Measurements from ENCODE around the gene OOSP3.

The OOSP3 gene

GRCh38 chr11:59854871-59855270 lies 23.7 kb upstream of the OOSP3 start:
- Histone ChIP-seq H3K9me3 (ENCODE audit: control insufficient read depth, insufficient read depth, low read depth, low read length) (no peaks in the 10 kb centered on the region), H3K36me3 (ENCODE audit: control insufficient read depth in 2 of 2, insufficient read depth in 1 of 2, low read length in 2 of 2) (no peaks in the 10 kb centered on the region), H3K4me3 (ENCODE audit: low read depth, low read length) (no peak overlapping the region), H3K4me1 (ENCODE audit: control insufficient read depth, insufficient read depth, low read length) (no peaks in the 10 kb centered on the region), H3K27ac (ENCODE audit: extremely low read depth, low read depth, low read length) (no peak overlapping the region)
- POLR2A ChIA-PET = no interaction called here
- TF ChIP-seq ZNF792 (tag by site-specific recombination; IDR thresholded peaks at IDR 0.05) = no peak
- no peak for TF ChIP-seq EGR2 (tag by site-specific recombination; IDR thresholded peaks at IDR 0.05; ENCODE audit: low read depth)
- no peak for TF ChIP-seq ZNF585B (tag by site-specific recombination; IDR thresholded peaks at IDR 0.05)
- TF ChIP-seq ZSCAN23 (tag by site-specific recombination; IDR thresholded peaks at IDR 0.05) = no peak
- no peak for TF ChIP-seq HOXD13 (CRISPR knock-in tag; IDR thresholded peaks at IDR 0.05; ENCODE audit: borderline replicate concordance)
- no peak for TF ChIP-seq SP3 (tag by site-specific recombination; IDR thresholded peaks at IDR 0.05)
- TF ChIP-seq ZNF169 (tag by site-specific recombination; IDR thresholded peaks at IDR 0.05) = no peak
- no peak for TF ChIP-seq ZNF16 (tag by site-specific recombination; IDR thresholded peaks at IDR 0.05; ENCODE audit: low read depth)
- no peak for TF ChIP-seq ZSCAN18 (tag by site-specific recombination; IDR thresholded peaks at IDR 0.05)
- no peak for TF ChIP-seq ZNF776 (tag by site-specific recombination; IDR thresholded peaks at IDR 0.05; ENCODE audit: borderline replicate concordance)
- no peak for TF ChIP-seq ZNF629 (tag by site-specific recombination; IDR thresholded peaks at IDR 0.05)
- TF ChIP-seq ZBTB48 (tag by site-specific recombination; IDR thresholded peaks at IDR 0.05) = no peak
- TF ChIP-seq ZNF341 (tag by site-specific recombination; IDR thresholded peaks at IDR 0.05; ENCODE audit: low read depth) = no peak
- TF ChIP-seq ZNF404 (tag by site-specific recombination; IDR thresholded peaks at IDR 0.05) = no peak
- CTCF ChIA-PET = no interaction called here

GRCh38 chr11:59857439-59858434 lies 20.8 kb upstream of the OOSP3 start:
- CTCF ChIA-PET = no interaction called here
- no peaks in the 10 kb centered on the region for H3K4me1 ChIP-seq (ENCODE audit: control insufficient read depth, insufficient read depth, low read length)
- POLR2A ChIA-PET = no interaction called here
- H3K36me3 ChIP-seq (ENCODE audit: control insufficient read depth in 2 of 2, insufficient read depth in 1 of 2, low read length in 2 of 2) = no peaks in the 10 kb centered on the region
- H3K4me3 ChIP-seq (ENCODE audit: low read depth, low read length) = no peak overlapping the region
- H3K9me3 ChIP-seq (ENCODE audit: control insufficient read depth, insufficient read depth, low read depth, low read length) = no peaks in the 10 kb centered on the region
- TF ChIP-seq ZBTB21 (tag by site-specific recombination; IDR thresholded peaks at IDR 0.05) = no peak
- TF ChIP-seq ZBTB8A (tag by site-specific recombination; IDR thresholded peaks at IDR 0.05) = no peak
- TF ChIP-seq ZNF76 (tag by site-specific recombination; IDR thresholded peaks at IDR 0.05; ENCODE audit: borderline replicate concordance, low read depth) = no peak
- no peak for TF ChIP-seq ZNF658 (tag by site-specific recombination; IDR thresholded peaks at IDR 0.05)
- no peak for TF ChIP-seq ZNF621 (tag by site-specific recombination; IDR thresholded peaks at IDR 0.05)
- TF ChIP-seq ZNF416 (tag by site-specific recombination; IDR thresholded peaks at IDR 0.05) = no peak
- no peak for TF ChIP-seq INSM2 (tag by site-specific recombination; IDR thresholded peaks at IDR 0.05)
- TF ChIP-seq HOXD13 (CRISPR knock-in tag; IDR thresholded peaks at IDR 0.05; ENCODE audit: borderline replicate concordance) = no peak
- no peak for TF ChIP-seq ZNF664 (tag by site-specific recombination; IDR thresholded peaks at IDR 0.05)
- no peak for TF ChIP-seq ZBTB7A (tag by site-specific recombination; IDR thresholded peaks at IDR 0.05; ENCODE audit: low read depth)
- TF ChIP-seq SCRT2 (tag by site-specific recombination; IDR thresholded peaks at IDR 0.05) = no peak
- TF ChIP-seq ZNF239 (tag by site-specific recombination; IDR thresholded peaks at IDR 0.05) = no peak
- no peak for TF ChIP-seq ZNF473 (tag by site-specific recombination; IDR thresholded peaks at IDR 0.05)
- TF ChIP-seq ZNF529 (tag by site-specific recombination; IDR thresholded peaks at IDR 0.05; ENCODE audit: insufficient replicate concordance) = no peak
- no peak for TF ChIP-seq KLF1 (tag by site-specific recombination; IDR thresholded peaks at IDR 0.05)
- TF ChIP-seq SP3 (tag by site-specific recombination; IDR thresholded peaks at IDR 0.05) = no peak
- H3K27ac ChIP-seq (ENCODE audit: extremely low read depth, low read depth, low read length) = no peak overlapping the region

Measured in HEK293 (cell line).